HepG2 (cell line): ENCODE measurements around the gene MCF2L. TPM values are rescaled to one million over a fixed set of nuclear protein-coding genes. Genes with fewer than 3 reads are reported as not detected.

Source experiments
- AHDC1 ChIP-seq: sonication (generic); formaldehyde crosslinking; IDR thresholded peaks from 2 replicates; pipeline ENCODE4 v1.5.1; 2020; ENCODE audit warnings: mild to moderate bottlenecking, missing genetic modification reagents, borderline replicate concordance
- AKNA ChIP-seq: sonication (generic); formaldehyde crosslinking; IDR thresholded peaks from 2 replicates; pipeline ENCODE4 v1.4.0; 2020; ENCODE audit warnings: missing genetic modification reagents, borderline replicate concordance
- BATF2 ChIP-seq: sonication (generic); formaldehyde crosslinking; IDR thresholded peaks from 2 replicates; pipeline ENCODE4 v1.8.0; 2022; ENCODE audit warnings: mild to moderate bottlenecking, missing genetic modification reagents, moderate library complexity
- CREB3 ChIP-seq: sonication (generic); formaldehyde crosslinking; IDR thresholded peaks from 2 replicates; pipeline ENCODE4 v1.5.0; 2020; ENCODE audit warnings: missing genetic modification reagents
- KMT2A ChIP-seq: sonication (generic); formaldehyde crosslinking; IDR thresholded peaks from 2 replicates; pipeline ENCODE4 v1.4.0; 2020; ENCODE audit warnings: missing genetic modification reagents
- PITX1 ChIP-seq: sonication (generic); formaldehyde crosslinking; IDR thresholded peaks from 2 replicates; pipeline ENCODE4 v1.5.1; 2020; ENCODE audit warnings: mild to moderate bottlenecking, missing genetic modification reagents
- POLR2AphosphoS5 ChIP-seq: IDR thresholded peaks from 2 replicates; pipeline ENCODE4 v1.6.1; 2012; ENCODE audit warnings: low read depth, low read length
- REPIN1 ChIP-seq: sonication (generic); formaldehyde crosslinking; IDR thresholded peaks from 2 replicates; pipeline ENCODE4 v1.8.0; 2022; ENCODE audit warnings: missing genetic modification reagents, low read depth, mild to moderate bottlenecking, borderline replicate concordance
- RNF2 ChIP-seq: fragments of 450-650 bp; conservative IDR thresholded peaks from 2 replicates; pipeline ENCODE4 v1.6.1; 2016; ENCODE audit warnings: low read depth
- SIX4 ChIP-seq: sonication (generic); formaldehyde crosslinking; IDR thresholded peaks from 2 replicates; pipeline ENCODE4 v1.4.0; 2020; ENCODE audit warnings: missing genetic modification reagents
- ZFYVE20 ChIP-seq: sonication (generic); formaldehyde crosslinking; IDR thresholded peaks from 2 replicates; pipeline ENCODE4 v1.8.0; 2023; ENCODE audit warnings: low read depth, mild to moderate bottlenecking, moderate library complexity, missing genetic modification reagents, borderline replicate concordance
- ZNF12 ChIP-seq: sonication (generic); formaldehyde crosslinking; IDR thresholded peaks from 2 replicates; pipeline ENCODE4 v1.5.0; 2020; ENCODE audit warnings: missing genetic modification reagents
- ZNF224 ChIP-seq: sonication (generic); formaldehyde crosslinking; IDR thresholded peaks from 2 replicates; pipeline ENCODE4 v1.5.0; 2020; ENCODE audit warnings: mild to moderate bottlenecking, missing genetic modification reagents
- ZNF784 ChIP-seq: sonication (generic); formaldehyde crosslinking; IDR thresholded peaks from 2 replicates; pipeline ENCODE4 v1.5.1; 2020; ENCODE audit warnings: missing genetic modification reagents, mild to moderate bottlenecking, borderline replicate concordance
- ZNF891 ChIP-seq: sonication (generic); formaldehyde crosslinking; IDR thresholded peaks from 2 replicates; pipeline ENCODE4 v1.5.0; 2020; ENCODE audit warnings: mild to moderate bottlenecking, missing genetic modification reagents
- polyA plus RNA-seq, 8 experiments: library from polyadenylated mRNA; depleted of rRNA in 3 of 8; stranded (reverse) in 7 of 8; unstranded in 1 of 8; fragments of >200 nt; fragmentation: Illumina TruSeq in 4 of 8; extraction: Trizol in 4 of 8; gene quantifications; 2 replicates each; pipeline versions ENCODE4 v1.2.1 to v1.2.3, GENCODE V29; 2011 to 2016; ENCODE audit warnings: low read depth in 4 of 8, missing spikeins in 1 of 8, mixed read lengths in 1 of 8; ENCODE audit not compliant: insufficient read depth in 1 of 8
- total RNA-seq, 5 experiments: library from RNA; depleted of rRNA; stranded (reverse); fragments of >200 nt; fragmentation: Illumina TruSeq; extraction: Trizol; gene quantifications; 2 replicates each; pipeline ENCODE4 v1.2.3, GENCODE V29; 2016; ENCODE audit warnings: low read depth in 1 of 5

Gene MCF2L
- total and polyA plus RNA-seq, 2 of the 13 experiments (the other 11 are each of a cell fraction or from before 2014, with no cell fraction given) = 19.4 to 28.4 TPM

GRCh38 chr13:113009743-113010509 lies 40.9 kb downstream of the MCF2L start (continued):
- TF ChIP-seq ZNF784 (CRISPR knock-in tag) (0 out of 2 replicates have a peak, but pooled peaks have one; percentile 12), PITX1 (peak; percentile 76; the same call in 1 of the 2 replicates), RNF2 (no peak), ZNF891 (CRISPR knock-in tag) (no peak), SIX4 (0 out of 2 replicates have a peak, but pooled peaks have one; percentile 35), AKNA (no peak), POLR2AphosphoS5 (no peak), ZNF224 (CRISPR knock-in tag) (no peak), ZNF12 (CRISPR knock-in tag) (no peak), BATF2 (CRISPR knock-in tag) (no peak), REPIN1 (peak; percentile 86; the same call in 1 of the 2 replicates), ZFYVE20 (CRISPR knock-in tag) (no peak), CREB3 (no peak), AHDC1 (CRISPR knock-in tag) (peak; percentile 85), KMT2A (CRISPR knock-in tag) (0 out of 2 replicates have a peak, but pooled peaks have one; percentile 52)
